ENCODE measurements around the gene PASD1.
"Not testable (repeated sequence)": the region's sequence is repeated elsewhere in the genome, so short reads cannot be mapped to it uniquely, and the experiment has no call there.

Gene PASD1, protein sequence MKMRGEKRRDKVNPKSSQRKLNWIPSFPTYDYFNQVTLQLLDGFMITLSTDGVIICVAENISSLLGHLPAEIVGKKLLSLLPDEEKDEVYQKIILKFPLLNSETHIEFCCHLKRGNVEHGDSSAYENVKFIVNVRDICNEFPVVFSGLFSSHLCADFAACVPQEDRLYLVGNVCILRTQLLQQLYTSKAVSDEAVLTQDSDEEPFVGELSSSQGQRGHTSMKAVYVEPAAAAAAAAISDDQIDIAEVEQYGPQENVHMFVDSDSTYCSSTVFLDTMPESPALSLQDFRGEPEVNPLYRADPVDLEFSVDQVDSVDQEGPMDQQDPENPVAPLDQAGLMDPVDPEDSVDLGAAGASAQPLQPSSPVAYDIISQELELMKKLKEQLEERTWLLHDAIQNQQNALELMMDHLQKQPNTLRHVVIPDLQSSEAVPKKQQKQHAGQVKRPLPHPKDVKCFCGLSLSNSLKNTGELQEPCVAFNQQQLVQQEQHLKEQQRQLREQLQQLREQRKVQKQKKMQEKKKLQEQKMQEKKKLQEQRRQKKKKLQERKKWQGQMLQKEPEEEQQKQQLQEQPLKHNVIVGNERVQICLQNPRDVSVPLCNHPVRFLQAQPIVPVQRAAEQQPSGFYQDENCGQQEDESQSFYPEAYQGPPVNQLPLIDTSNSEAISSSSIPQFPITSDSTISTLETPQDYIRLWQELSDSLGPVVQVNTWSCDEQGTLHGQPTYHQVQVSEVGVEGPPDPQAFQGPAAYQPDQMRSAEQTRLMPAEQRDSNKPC

DNA sequence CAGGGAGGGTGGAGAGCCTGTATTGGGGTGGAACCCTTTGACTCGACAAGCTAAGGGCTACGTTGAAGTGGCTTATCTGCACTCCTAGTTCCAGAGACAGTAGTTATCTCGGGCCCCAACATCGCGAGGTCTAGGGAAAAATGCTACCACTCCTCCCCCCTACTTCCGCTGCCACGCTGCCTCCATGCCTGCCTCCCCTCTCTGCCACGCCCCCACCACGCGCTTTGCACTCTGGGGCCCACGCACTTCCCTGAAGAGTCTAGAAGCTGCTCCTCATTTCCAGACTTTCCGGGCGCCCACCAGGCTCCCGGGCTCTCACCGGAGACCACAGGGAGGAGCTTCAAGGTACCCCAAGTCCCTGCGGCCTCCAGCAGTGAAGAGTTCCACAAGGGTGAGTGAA, at the start of gene PASD1:
TSS of gene PASD1 (plus strand) at position 227 of the 400 bp plus-strand sequence. CDS start 37,879 bp downstream, outside the sequence.
- no peak for DNase-seq

DNA sequence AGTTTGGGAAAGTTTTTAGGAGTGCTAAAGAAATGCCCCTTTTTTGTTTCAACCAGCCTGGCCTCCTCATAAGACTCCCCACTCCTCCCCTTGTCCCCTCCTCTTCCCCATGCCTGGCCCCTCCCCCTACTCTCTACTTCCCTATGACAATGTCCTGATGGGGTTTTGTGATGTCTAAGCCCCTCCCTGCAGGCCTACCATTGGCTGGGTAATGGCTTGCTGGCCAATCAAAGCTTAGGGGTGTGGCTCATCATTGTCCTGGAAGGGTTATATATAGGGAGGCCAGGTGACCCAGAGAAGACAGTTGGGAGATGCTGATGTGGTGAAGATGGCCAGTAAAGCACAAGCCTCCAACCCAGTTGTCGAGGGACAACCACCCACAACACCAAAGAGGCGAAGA, 48.2 kb upstream of the PASD1 start:
- no peak for DNase-seq

DNA sequence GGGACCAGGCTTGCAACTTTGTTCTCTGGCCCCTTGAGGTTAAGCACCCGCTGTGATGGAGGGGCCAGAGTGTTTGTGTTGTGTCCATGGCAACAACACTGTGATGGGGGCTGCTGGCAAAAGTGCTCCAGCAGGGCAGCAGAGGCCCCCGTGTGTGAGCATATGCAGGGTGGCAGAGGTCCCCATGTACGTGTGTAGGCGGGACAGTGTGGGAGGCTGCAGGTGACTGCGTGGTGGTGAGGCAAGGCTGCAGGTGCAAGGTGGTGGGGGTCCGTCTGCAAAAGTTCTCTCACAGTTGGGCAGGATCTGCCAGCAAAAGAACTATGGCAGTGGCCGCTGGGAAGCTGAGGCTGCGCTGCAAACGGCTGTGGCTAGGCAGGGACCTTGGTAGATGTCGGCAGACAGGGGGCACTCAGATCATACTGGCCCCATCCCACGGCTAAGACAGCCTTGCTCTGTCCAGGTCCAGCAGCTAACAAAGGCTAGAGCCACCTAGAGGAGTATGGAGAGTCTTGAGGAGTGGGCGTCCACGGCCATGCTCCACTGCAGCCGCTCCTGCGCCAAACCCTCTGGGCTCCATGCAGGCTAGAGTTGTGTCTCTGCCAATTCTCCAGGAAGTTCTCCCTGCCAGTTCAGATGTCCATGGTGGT, 46.8 kb upstream of the PASD1 start:
- DNase-seq, result no peak

DNA sequence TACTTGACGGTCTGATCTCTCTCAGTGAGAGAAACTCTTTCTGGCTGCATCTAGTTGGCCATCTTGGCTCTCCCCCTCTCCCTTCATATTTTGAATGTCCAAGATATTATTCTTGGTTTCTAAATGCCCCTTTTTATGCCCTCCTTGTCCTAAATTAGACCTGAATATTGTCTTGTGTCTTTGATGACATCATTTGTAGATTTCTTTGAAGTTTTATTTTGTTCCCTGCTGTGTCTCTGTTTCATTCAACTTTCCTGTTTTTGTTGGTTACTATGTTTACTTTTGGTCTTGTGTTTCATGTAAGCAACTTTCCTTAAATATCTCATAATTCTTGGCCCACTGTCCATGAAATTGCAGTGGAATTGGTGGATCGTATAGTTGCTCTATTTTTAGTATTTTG, 46.1 kb upstream of the PASD1 start:
- DNase-seq, result no peak

DNA sequence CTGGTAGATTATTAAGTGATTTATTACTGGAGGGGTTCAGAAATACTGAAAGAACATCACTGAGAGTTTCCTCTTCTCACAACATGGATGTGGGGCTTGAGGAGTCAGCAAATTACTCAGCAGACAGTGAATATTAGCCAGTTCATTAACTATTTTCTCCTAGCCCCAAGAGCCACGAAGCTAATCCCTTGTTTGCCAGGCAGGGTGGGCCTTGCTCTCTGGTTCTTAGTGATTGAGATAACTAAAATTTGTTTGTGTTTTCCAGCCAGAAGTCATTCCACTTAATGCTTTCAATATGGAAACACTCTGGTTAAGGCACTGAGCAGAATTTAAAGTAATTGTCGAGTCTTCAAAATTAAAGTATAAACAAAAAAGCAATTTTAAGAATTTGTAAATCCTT, 40.1 kb upstream of the PASD1 start:
- no peak for DNase-seq

DNA sequence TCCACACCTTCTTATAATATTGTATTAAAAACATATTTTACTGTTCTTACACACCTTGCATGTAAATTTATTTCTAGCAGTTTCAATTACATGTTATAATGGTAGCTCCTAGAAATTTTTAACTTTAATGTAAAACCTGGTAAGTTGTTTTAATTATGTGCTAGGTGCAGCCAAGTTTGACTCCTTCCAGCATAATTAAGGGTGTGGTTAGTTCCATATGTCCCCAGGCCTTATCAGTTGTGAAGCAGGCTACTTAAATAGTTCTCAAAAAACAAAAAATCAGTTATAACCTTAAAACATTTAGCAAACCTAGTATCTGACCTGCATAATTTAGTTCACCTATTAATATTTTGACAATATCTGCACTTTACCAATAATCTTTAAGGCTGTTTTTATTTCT, 26.9 kb upstream of the PASD1 start:
- no peak for DNase-seq

DNA sequence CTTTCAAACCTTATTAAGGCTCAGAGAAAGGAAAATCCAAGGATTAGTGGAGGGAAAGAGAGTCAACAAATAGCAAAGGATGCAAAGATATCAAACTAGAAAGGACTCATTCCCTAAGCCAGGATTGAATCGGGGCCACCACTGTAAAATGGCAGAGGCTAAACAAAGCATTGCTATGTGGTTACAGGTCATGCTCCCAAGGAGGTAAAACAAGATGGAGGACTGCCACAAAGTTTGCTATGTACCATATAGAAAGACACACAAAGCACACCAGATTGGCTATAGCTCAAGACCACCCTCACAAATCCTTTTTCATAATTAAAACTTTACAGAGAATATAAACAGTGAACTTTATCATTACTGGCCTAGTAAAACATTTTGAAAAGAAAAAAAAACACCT, 25.9 kb upstream of the PASD1 start:
- DNase-seq, result no peak

DNA sequence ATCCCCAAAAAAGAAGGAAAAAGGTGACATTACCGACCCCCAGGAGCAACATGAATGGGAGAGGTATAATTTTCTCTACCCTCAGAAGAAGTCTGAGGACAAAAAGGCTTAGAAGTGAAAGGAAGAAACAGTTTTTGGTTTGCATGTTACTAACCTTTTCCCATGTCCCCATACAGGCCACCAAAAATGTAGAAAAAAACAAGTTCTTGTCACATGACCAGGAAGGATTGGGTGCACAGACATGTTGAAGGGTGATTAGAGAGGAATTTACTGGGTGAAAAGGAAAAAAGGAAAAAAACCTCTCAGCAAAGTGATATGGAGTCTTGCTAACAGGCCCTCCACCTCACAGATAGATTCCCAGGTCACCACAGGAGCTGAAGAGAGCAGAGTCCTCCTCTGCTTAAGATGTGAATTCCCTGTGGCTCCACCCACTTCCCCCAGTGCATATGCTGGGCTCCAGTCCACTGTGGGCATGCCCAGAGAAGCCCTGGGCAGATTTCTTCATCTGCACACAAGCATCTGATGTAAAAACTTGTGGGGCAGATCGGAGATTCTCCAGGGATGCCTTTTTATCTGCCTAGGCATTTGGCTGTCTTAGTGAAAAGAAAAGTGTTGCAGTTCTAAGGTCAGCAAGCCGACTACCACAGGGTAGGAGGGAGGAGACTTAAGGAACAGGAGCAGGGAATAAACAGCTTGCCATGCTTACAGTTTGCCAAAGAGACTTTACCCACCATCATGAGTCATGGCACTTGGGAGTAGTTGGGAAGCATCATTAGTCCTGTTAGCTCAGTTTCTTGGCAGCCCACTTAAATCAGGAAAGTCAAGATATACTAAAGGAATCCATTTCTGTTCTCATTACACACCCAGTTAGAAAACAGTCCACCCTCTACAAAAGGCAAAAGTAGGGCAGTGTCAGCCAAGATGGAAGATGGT, 25.0 kb upstream of the PASD1 start:
- DNase-seq, result no peak

DNA sequence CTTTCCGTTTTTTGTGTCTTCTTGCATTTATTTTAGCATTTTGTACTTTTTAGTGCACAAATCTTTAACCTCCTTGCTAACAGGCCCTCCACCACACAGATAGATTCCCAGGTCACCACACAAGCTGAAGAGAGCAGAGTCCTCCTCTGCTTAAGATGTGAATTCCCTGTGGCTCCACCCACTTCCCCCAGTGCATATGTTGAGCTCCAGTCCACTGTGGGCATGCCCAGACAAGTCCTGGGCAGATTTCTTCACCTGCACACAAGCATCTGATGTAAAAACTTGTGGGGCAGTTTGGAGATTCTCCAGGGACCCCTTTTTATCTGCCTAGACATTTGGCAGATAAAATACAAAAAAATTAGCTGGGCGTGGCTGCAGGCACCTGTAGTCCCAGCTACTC, 19.8 kb upstream of the PASD1 start:
- DNase-seq, result no peak

DNA sequence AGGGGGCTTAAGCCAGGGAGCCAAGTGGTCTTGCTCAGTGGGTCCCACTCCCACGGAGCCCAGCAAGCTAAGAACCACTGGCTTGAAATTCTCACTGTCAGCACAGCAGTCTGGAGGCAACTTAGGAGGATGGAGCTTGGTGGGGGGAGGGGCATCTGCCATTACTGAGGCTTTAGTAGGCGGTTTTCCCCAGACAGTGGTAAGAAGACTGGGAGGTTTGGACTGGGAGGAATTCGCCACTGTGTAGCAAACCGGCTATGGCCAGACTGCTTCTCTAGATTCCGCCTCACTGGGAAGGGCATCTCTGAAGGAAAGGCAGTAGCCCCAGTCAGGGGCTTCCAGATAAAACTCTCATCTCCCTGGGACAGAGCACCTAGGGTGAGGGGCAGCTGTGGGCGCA, 17.2 kb upstream of the PASD1 start:
- DNase-seq, result not testable (repeated sequence)

DNA sequence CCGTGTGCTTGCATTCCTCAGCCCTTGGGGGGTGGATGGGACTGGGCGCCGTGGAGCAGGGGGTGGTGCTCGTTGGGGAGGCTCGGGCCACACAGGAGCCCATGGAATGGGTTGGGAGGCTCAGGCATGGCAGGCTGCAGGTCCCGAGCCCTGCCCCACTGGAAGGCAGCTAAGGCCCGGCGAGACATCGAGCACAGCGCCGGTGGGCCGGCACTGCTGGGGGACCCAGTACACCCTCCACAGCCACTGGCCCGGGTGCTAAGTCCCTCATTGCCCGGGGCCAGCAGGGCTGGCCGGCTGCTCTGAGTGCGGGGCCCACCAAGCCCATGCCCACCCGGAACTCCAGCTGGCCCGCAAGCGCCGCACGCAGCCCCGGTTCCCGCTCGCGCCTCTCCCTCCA, 12.3 kb upstream of the PASD1 start:
- DNase-seq, result not testable (repeated sequence)

DNA sequence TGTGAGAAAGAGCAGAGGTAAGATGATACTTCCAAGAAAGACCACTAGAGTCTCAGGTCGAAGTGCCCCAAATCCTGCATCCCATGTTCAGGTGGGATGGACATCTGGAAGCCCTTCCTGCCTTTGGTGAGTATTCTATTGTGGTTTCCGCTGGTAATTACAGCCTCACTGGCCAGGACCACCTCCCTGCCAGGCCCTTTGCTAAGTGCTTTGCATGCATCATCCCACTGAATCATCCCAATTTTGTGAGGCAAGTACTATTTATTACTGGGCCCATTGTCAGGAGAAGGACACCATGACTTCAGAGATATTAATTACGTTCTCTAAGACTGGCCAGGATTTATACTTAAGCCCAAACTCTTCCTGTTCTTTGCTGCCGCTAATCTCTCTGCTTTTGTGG, 10.7 kb upstream of the PASD1 start:
- DNase-seq, result no peak

DNA sequence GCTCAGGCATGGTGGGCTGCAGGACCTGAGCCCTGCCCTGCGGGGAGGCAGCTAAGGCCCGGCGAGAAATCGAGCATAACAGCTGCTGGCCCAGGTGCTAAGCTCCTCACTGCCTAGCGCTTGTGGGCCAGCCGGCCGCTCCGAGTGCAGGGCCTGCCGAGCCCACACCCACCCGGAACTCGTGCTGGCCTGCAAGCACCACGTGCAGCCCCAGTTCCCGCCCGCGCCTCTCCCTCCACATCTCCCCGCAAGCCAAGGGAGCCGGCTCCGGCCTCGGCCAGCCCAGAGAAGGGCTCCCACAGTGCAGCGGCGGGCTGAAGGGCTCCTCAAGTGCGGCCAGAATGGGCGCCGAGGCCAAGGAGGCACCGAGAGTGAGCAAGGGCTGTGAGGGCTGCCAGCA, 8.2 kb upstream of the PASD1 start:
- not testable (repeated sequence) for DNase-seq

DNA sequence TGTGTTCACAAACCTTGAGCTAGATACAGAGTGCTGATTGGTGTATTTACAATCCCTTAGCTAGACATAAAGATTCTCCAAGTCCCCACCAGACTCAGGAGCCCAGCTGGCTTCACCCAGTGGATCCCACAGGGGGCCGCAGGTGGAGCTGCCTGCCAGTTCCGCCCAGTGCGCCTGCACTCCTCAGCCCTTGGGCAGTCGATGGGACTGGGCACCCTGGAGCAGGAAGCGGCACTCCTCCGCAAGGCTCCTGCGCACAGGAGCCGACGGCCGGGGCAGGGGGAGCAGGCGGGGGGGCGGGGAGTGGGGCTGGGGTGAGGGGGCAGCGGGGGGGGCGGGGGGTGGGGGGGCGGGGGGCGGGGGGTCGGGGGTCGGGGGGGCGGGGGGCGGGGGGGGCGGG, 990 bp upstream of the PASD1 start:
- DNase-seq, result not testable (repeated sequence)

DNA sequence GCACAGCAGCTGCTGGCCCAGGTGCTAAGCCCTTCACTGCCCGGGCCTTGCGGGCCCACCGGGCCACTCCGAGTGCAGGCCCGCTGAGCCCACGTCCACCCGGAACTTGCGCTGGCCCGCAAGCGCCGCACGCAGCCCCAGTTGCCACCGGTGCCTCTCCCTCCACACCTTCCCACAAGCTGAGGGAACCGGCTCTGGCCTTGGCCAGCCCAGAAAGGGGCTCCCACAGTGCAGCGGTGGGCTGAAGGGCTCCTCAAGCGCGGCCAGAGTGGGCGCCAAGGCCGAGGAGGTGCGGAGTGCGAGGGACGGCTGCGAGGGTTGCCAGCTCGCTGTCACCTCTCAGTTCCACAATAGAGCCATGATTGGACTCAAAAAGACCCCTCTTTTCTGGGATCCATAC, 472 bp upstream of the PASD1 start:
- DNase-seq, result not testable (repeated sequence)

DNA sequence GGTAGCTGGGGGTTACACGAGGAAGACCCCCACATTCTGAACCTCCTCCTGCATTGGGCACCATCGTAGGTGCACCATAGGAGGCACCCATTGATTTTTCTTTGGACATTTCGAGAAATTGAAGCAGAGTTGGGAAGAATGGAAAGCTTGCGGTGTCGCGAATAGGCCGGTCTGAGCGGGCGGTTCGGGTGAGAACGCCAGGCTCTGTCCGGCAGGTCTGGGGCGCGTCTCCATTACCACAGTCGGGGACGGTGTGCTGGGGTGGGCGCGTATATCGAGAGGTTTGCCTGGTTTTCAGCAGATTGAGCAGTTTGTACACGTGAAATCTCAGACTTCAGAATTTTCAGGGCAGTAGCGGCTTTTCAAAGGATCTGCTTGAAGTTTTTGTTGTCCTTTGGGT, 560 bp downstream of the PASD1 start:
- no peak for DNase-seq

DNA sequence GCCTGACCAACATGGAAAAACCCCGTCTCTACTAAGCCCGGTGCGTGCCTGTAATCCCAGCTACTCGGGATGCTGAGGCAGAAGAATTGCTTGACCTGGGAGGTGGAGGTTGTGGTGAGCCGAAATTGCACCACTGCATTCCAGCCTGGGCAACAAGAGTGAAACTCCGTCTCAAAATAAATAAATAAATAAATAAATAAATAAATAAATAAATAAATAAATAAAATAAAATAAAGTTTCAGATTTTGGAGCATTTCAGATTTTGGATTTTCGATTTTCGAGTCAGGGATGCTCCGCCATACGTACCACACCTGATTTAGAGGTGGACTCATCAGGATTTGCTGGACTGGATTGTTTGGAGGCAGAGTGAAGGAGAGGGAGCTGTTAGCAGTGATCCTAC, 3.4 kb downstream of the PASD1 start:
- not testable (repeated sequence) for DNase-seq

DNA sequence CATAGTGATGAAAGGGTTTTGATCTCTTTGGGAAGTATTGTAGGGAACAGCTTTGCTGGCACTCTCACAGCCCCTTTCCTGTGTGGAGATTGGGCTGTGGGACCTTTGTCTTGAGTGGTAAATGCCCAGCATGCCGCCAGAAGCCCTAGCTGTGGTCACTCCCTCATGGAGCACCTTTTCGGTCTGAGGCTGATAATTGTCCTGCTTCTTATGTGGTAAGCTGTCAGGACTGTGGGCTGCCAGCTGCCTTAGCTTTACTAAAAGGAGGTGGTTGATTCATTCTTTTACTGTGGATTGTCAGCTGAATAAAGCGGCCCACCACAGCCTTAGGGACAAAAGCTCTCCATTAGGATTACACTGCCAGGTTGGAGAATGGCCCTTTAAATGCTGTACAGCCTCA, 7.1 kb downstream of the PASD1 start:
- DNase-seq, result no peak

DNA sequence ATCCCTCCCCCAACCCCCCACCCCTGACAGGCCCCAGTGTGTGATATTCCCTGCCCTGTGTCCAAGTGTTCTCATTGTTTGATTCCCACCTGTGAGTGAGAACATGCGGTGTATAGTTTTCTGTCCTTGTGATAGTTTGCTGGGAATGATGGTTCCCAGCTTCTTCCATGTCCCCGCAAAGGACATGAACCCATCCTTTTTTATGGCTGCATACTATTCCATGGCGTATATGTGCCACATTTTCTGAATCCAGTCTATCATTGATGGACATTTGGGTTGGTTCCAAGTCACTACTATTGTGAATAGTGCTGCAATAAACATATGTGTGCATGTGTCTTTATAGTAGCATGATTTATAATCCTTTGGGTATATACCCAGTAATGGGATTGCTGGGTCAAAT, 29.9 kb downstream of the PASD1 start:
- not testable (repeated sequence) for DNase-seq

DNA sequence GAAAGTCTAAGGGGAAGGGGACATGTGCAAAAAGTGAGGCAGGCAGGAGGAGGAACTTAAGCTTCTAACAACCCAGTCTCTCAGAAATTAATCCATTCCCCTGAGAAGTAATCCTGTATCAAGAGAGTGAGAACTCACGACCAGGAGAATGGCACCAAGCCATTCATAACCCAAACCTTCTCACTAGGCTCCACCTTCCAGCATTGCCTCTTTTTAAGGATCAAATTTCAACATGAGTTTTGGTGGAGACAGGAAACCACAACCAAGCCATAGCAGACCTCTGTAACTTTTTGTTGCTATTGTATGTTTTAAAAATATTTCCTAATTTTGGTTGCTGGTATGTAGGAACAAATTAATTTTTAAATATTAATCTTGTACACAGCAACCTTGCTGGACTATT, 32.8 kb downstream of the PASD1 start:
- no peak for DNase-seq

DNA sequence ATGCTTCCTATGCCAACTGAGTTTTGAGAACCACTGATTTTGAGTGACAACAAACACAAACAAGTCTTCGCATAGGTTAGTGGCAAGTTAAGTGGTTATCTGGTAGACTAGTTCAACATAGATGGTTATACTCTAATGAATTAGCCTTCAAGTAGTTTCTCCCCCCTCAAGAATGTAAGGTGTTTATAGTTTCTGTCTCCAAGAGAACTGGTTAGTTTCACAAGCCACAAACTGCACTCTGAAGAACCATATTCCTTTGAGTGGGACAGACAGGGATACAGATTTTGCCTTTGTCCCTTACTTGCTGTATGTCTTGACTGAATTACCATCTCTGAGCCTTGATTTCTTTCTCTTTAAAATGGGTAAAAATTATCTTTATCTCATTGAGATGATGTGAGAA, 41.5 kb downstream of the PASD1 start:
- DNase-seq, result no peak

DNA sequence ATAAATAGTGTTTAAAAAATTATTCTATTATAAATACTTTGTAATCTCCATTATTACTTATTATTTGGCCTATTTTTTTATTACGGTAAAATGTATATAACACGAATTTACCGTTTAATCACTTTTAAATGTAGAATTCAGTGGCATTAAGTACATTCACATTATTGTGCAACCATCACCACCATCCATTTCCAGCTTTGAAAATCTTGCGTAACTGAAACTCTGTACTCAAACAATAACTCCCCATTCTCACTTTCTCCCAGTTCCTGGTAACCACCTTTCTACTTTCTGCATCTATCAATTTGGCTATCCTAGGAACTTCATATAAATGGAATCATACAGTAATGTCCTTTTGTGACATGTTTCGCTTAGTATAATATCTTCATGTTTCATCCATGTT, 45.7 kb downstream of the PASD1 start:
- no peak for DNase-seq

DNA sequence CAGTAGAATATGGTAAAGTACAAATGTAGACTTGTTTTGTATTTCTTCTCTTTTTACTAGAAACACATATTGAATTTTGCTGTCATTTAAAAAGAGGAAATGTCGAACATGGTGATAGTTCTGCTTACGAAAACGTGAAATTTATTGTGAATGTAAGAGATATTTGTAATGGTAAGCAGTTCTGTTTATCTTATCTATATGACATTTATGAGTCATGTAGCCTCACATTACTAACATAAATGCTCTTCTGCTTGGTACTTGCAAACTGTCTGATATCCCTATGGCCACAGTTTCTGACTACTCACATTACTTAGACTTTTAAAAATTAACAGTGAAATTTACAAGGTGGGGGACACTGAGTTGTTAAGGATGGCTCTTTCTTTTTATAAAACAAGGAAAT, 57.9 kb downstream of the PASD1 start:
- no peak for DNase-seq
